Natural killer cell (primary cell): ENCODE measurements around the gene MAPK11. TPM values are rescaled to one million over a fixed set of nuclear protein-coding genes. Genes with fewer than 3 reads are reported as not detected.
A peak's percentile ranks its signal among the peaks of the same experiment; 100 is the strongest.

Source experiments
- ATAC-seq, 3 donors: fragments of 150-1000 bp in 2 of 3; fragments of 200-7000 bp in 1 of 3; cut with Tn5 transposase; 1 replicate in 1 of 3; 2 replicates in 2 of 3; pipeline ENCODE4 v1.10.0; 2021; ENCODE audit warnings: mild to moderate bottlenecking in 2 of 3, moderate library complexity in 2 of 3
- DNase-seq, 2 donors: peaks; one replicate each; pipeline versions ENCODE4 v3.0.0 to v3.0.0-alpha.2; 2013 to 2021; ENCODE audit warnings: mixed read lengths in 1 of 2
- H3K27ac ChIP-seq: one replicate; pipeline ENCODE4 v1.5.1; 2013; ENCODE audit warnings: mild to moderate bottlenecking, low read length
- H3K27me3 ChIP-seq: one replicate; pipeline ENCODE4 v1.6.1; 2013; ENCODE audit warnings: low read length; ENCODE audit not compliant: control insufficient read depth, insufficient read depth
- H3K36me3 ChIP-seq: one replicate; pipeline ENCODE4 v1.6.1; 2013; ENCODE audit warnings: low read length; ENCODE audit not compliant: control insufficient read depth, insufficient read depth
- H3K4me1 ChIP-seq: one replicate; pipeline ENCODE4 v1.6.1; 2013; ENCODE audit warnings: low read length; ENCODE audit not compliant: control insufficient read depth, insufficient read depth
- H3K4me3 ChIP-seq: one replicate; pipeline ENCODE4 v1.5.1; 2013; ENCODE audit warnings: low read length
- H3K9me3 ChIP-seq: one replicate; pipeline ENCODE4 v1.6.1; 2013; ENCODE audit warnings: low read length; ENCODE audit not compliant: control insufficient read depth, insufficient read depth
- H3K27ac Mint-ChIP-seq, 2 donors: one replicate each; pipeline ENCODE4 v1.8.0; 2022; ENCODE audit warnings: mild to moderate bottlenecking in 2 of 2, mixed read lengths in 2 of 2, moderate library complexity in 1 of 2
- H3K27me3 Mint-ChIP-seq, 2 donors: one replicate each; pipeline ENCODE4 v1.8.0; 2022; ENCODE audit warnings: low read depth in 2 of 2, mixed read lengths in 2 of 2
- H3K36me3 Mint-ChIP-seq: one replicate; pipeline ENCODE4 v1.8.0; 2022; ENCODE audit warnings: mixed read lengths
- H3K4me1 Mint-ChIP-seq, 2 donors: one replicate each; pipeline ENCODE4 v1.8.0; 2022; ENCODE audit warnings: mixed read lengths in 2 of 2
- H3K4me3 Mint-ChIP-seq: one replicate; pipeline ENCODE4 v1.8.0; 2022; ENCODE audit warnings: mild to moderate bottlenecking, moderate library complexity, mixed read lengths
- H3K9me3 Mint-ChIP-seq, 2 donors: one replicate each; pipeline ENCODE4 v1.8.0; 2022; ENCODE audit warnings: mixed read lengths in 2 of 2
- WGBS: methylation state at CpG from one replicate; pipeline ENCODE4 v1.1.7; 2013; ENCODE audit warnings: missing lambda C conversion rate; ENCODE audit not compliant: insufficient coverage; 5-methylcytosine and 5-hydroxymethylcytosine counted together
- intact Hi-C: fragments of 100-400 bp; cut with micrococcal nuclease; formaldehyde crosslinking; loops from one replicate; pipeline ENCODE4 v1.14.2; 2022
- total RNA-seq, 4 donors: library from RNA; stranded (reverse); fragments of 120-200 nt in 1 of 4; gene quantifications; one replicate each; pipeline versions ENCODE4 v1.2.3 to v1.2.4, GENCODE V29; 2013 to 2022
- TF ChIP-seq, protein P1 (sequence below): fragments of 200-600 bp; IDR thresholded peaks from one replicate; pipeline ENCODE4 v1.8.0; 2022; ENCODE audit warnings: antibody characterized with exemption

Gene MAPK11
- total RNA-seq, 3 donors from 2014 or later (not counting 1 experiment from before 2014, with no cell fraction given): 2.2 to 3.1 (median 2.2) TPM

DNA sequence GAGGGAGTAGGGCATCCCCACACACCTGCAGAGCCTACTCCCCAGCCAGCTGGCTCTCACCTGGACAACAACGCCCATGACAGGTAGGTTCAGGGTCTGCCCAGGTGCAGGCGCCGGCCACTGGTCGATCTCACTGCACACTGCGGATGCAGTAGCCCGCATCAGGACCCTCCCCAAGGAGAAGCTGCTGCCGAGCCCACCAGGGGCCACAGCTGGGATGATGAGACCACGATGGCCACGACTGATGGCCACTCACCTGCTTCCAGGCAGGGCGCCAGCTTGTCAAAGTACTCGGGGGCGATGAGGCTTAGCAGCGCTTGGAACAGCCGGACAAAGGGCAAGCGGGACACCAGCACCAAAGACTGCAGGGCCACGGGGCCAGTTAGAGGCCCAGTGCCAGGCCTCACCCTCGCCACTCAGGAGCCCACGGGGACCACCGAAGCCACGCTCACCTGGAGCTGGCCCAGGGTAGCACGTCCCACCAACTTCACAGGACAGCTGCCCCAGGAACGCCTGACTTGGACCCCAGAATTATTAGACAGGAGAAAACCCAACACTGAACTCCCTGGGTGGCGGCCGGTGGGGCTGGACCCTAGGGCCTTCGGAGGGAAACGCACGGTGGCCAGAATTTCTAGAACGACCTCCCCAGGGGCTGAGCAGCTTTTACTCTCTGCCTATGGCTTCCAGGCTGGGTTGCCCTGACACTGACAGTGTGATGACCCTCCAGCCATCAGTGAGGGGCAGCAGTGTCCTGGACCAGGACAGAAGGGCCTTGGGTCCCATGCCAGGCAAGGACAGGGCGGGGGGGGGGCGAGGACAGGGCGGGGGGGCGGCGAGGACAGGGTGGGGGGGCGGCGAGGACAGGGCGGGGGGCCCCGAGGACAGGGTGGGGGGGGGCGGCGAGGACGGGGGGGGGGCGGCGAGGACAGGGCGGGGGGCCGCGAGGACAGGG lies 46.2 kb upstream of the MAPK11 start:
- H3K9me3 ChIP-seq: no peaks in the 10 kb centered on the region
- DNase-seq: no peak
- H3K4me1 Mint-ChIP-seq: peaks cover 13 to 18% of the 10 kb centered on the region in 2 donors
- H3K27ac Mint-ChIP-seq: no peak overlapping the region
- intact Hi-C loops: no loop called here
- H3K27me3 ChIP-seq: no peaks in the 10 kb centered on the region
- H3K4me3 ChIP-seq: no peak overlapping the region
- H3K4me3 Mint-ChIP-seq: no peak overlapping the region
- no peak for ATAC-seq
- TF ChIP-seq, protein P1, sequence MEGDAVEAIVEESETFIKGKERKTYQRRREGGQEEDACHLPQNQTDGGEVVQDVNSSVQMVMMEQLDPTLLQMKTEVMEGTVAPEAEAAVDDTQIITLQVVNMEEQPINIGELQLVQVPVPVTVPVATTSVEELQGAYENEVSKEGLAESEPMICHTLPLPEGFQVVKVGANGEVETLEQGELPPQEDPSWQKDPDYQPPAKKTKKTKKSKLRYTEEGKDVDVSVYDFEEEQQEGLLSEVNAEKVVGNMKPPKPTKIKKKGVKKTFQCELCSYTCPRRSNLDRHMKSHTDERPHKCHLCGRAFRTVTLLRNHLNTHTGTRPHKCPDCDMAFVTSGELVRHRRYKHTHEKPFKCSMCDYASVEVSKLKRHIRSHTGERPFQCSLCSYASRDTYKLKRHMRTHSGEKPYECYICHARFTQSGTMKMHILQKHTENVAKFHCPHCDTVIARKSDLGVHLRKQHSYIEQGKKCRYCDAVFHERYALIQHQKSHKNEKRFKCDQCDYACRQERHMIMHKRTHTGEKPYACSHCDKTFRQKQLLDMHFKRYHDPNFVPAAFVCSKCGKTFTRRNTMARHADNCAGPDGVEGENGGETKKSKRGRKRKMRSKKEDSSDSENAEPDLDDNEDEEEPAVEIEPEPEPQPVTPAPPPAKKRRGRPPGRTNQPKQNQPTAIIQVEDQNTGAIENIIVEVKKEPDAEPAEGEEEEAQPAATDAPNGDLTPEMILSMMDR: no peak
- H3K27ac ChIP-seq: no peak overlapping the region
- no peaks in the 10 kb centered on the region for H3K27me3 Mint-ChIP-seq
- WGBS: 93% methylated on average over 28 of the region's 45 CpGs
- H3K36me3 ChIP-seq: no peaks in the 10 kb centered on the region
- no peaks in the 10 kb centered on the region for H3K9me3 Mint-ChIP-seq
- H3K4me1 ChIP-seq: peaks cover 28% of the 10 kb centered on the region
- H3K36me3 Mint-ChIP-seq: no peaks in the 10 kb centered on the region

DNA sequence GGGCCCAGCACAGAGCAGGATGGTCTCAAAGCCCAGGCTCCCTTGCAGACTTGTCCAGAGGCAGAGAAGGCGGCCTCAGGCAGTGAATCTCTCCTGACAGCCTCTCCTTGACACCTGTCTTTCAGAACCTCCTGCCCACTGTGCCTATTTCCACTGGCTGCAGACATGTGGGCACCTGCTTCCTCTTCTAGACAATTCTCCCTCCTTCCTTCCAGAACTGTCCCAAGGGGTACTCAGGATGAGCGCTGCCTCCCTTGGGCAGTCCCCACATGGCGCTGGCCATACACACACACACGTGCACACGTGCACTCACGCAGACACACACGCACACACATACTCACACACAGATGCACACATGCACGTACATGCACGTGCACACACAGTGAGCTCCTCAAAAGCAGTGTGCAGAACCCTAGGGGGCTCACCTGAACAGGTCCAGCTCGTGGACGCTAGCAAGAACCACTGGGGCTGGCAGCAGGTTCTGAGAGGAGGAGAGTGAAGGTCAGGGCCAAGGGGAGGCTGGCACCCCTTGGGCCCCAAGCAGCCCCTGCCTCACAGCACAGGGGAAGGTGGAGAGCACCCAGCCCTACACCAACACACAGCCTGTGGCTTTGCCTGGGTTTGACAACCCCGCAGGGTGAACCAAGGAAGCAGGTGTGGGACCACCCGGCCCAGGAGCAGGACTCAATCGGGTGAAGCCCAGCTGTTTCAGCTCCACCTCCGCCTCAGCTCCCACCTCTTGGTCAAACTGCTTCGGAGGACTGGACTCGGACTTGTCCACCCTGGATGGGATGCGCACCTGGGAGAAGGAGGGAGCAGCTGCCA lies 45.3 kb upstream of the MAPK11 start:
- 78% methylated on average over 18 of the region's 18 CpGs for WGBS
- peaks cover 28% of the 10 kb centered on the region for H3K4me1 ChIP-seq
- DNase-seq (no peak), ATAC-seq (no peak)
- Mint-ChIP-seq H3K27ac (peak overlapping the region in 1 of 2 donors; percentile 82), H3K27me3 (no peaks in the 10 kb centered on the region), H3K4me3 (peak overlapping the region; percentile 70), H3K36me3 (no peaks in the 10 kb centered on the region), H3K9me3 (no peaks in the 10 kb centered on the region), H3K4me1 (peaks cover 13 to 18% of the 10 kb centered on the region in 2 donors)
- H3K4me3 ChIP-seq: no peak overlapping the region
- H3K27ac ChIP-seq: no peak overlapping the region
- intact Hi-C loops: no loop called here
- TF ChIP-seq, protein P1: no peak
- no peaks in the 10 kb centered on the region for H3K27me3 ChIP-seq
- no peaks in the 10 kb centered on the region for H3K9me3 ChIP-seq
- H3K36me3 ChIP-seq: no peaks in the 10 kb centered on the region

DNA sequence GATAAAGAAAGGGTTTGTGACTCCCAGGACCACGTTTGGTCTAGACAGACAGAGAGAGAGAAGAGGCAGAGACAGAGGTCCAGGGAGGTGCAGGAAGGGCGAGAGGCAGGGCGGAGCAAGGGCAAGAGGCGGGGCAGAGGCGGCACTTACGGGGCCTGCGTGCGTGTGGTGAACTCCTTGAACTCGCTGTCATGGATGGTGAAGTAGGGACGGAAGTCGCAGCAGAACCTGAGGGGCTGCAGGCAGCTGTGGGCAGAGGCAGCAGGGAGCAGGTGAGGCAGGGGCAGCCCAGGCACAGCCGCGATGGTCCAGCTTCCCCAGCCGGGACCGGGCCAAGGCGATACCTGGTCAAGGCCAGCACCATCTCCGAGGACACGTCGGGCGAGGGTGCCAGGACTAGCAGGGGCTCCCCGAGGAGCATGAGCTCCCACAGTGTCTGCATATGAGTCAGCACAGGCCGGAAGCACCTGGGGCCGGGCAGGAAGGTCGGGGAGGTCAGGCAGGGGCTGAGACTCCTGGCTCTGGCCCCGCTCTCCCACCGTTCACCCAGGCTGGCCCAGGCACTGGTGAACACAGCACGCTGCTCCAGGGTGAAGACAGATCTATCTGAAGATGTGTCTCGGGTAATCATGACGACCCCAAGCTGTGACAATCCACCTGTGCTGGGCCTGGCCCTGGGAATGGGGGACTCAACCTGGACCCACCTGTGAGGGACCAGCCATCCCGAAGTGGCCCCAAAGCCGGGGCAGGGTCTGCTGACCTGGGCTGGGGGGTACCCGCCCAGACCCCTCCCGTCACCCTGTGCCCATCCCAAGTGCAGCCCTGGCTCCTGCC lies 44.5 kb upstream of the MAPK11 start:
- peak overlapping the region; percentile 77 to 82 for H3K27ac Mint-ChIP-seq
- peak overlapping the region; percentile 39 for H3K4me3 ChIP-seq
- DNase-seq (peak; percentile 68 to 83), ATAC-seq (peak; percentile 89 to 95 (median 94))
- H3K27me3 ChIP-seq: no peaks in the 10 kb centered on the region
- no peaks in the 10 kb centered on the region for H3K9me3 ChIP-seq
- peaks cover 13 to 18% of the 10 kb centered on the region in 2 donors for H3K4me1 Mint-ChIP-seq
- H3K4me1 ChIP-seq: peaks cover 28% of the 10 kb centered on the region
- H3K36me3 ChIP-seq: no peaks in the 10 kb centered on the region
- TF ChIP-seq, protein P1: no peak
- no peaks in the 10 kb centered on the region for H3K9me3 Mint-ChIP-seq
- no peaks in the 10 kb centered on the region for H3K27me3 Mint-ChIP-seq
- WGBS: 15% methylated on average over 33 of the region's 33 CpGs
- H3K4me3 Mint-ChIP-seq: peak overlapping the region; percentile 86
- H3K27ac ChIP-seq: peak overlapping the region; percentile 77
- no peaks in the 10 kb centered on the region for H3K36me3 Mint-ChIP-seq
- intact Hi-C loops: no loop called here
